Skeletal muscle cell (primary cell): ENCODE measurements around the gene LRRC61.
"Not testable (repeated sequence)": the region's sequence is repeated elsewhere in the genome, so short reads cannot be mapped to it uniquely, and the experiment has no call there.

Source experiments
- DNase-seq: peaks from one replicate; pipeline ENCODE4 v3.0.0-alpha.2; 2010; ENCODE audit warnings: low read depth
- H3K4me3 ChIP-seq: 2 replicates; pipeline ENCODE4 v1.5.1; 2011; ENCODE audit warnings: low read depth, mild to moderate bottlenecking, control low read depth, low read length, moderate library complexity

Gene LRRC61

GRCh38 chr7:150378115-150378852 lies 55.1 kb downstream of the LRRC61 start:
- no peak for DNase-seq
- H3K4me3 ChIP-seq, result peak overlapping the region; percentile 72

GRCh38 chr7:150378853-150379440 lies 55.8 kb downstream of the LRRC61 start, which contains the start of gene ZNF775:
Gene ZNF775 (plus strand): TSS chr7:150379330. CDS start chr7:150388471, 9,141 bp downstream.
- peak; percentile 75 for DNase-seq
- H3K4me3 ChIP-seq, result peak within 1 kb of the TSS; percentile 72

GRCh38 chr7:150379441-150380379 lies 56.6 kb downstream of the LRRC61 start:
- H3K4me3 ChIP-seq, result peak overlapping the region; percentile 72
- no peak for DNase-seq

GRCh38 chr7:150380463-150380862 lies 57.3 kb downstream of the LRRC61 start:
- peak overlapping the region; percentile 72 for H3K4me3 ChIP-seq
- DNase-seq, result no peak

- no peak for DNase-seq
- no peak overlapping the region for H3K4me3 ChIP-seq
These were observed 57.9 kb downstream of the LRRC61 start for GRCh38 chr7:150381096-150381495.

GRCh38 chr7:150381785-150382122 lies 58.6 kb downstream of the LRRC61 start:
- H3K4me3 ChIP-seq, result no peak overlapping the region
- DNase-seq, result no peak

- DNase-seq, result no peak
- H3K4me3 ChIP-seq, result no peak overlapping the region
These were observed 59.1 kb downstream of the LRRC61 start for GRCh38 chr7:150382123-150382843.

GRCh38 chr7:150382844-150383225 lies 59.7 kb downstream of the LRRC61 start:
- DNase-seq, result no peak
- no peak overlapping the region for H3K4me3 ChIP-seq

GRCh38 chr7:150383710-150384397 lies 60.7 kb downstream of the LRRC61 start:
- H3K4me3 ChIP-seq, result no peak overlapping the region
- peak; percentile 41 for DNase-seq

GRCh38 chr7:150384406-150385301 lies 61.5 kb downstream of the LRRC61 start:
- no peak for DNase-seq
- no peak overlapping the region for H3K4me3 ChIP-seq

GRCh38 chr7:150385302-150385723 lies 62.2 kb downstream of the LRRC61 start:
- DNase-seq, result no peak
- H3K4me3 ChIP-seq, result no peak overlapping the region

- DNase-seq, result not testable (repeated sequence)
These were observed 62.7 kb downstream of the LRRC61 start for GRCh38 chr7:150385884-150386283.

More at GRCh38 chr7:150385884-150386283, 62.7 kb downstream of the LRRC61 start:
- not testable (repeated sequence) for H3K4me3 ChIP-seq
